Esophagus squamous epithelium (tissue), 5 donors: ENCODE measurements around the gene FOXP1. TPM values are rescaled to one million over a fixed set of nuclear protein-coding genes. Genes with fewer than 3 reads are reported as not detected.
A peak's percentile ranks its signal among the peaks of the same experiment; 100 is the strongest.

Source experiments
- DNase-seq: peaks from one replicate; lab custom pipeline; 2025; lab: John Stamatoyannopoulos, UW
- H3K27ac ChIP-seq, 4 donors: fragments of 200-600 bp; sonication (generic); one replicate each; pipeline ENCODE4 v1.5.1; 2016 to 2019; ENCODE audit warnings: mild to moderate bottlenecking in 1 of 4
- H3K27me3 ChIP-seq, 4 donors: fragments of 200-600 bp; sonication (generic); 1 replicate in 3 of 4; 2 replicates in 1 of 4; pipeline versions ENCODE4 v1.5.1 to v1.6.0; 2017 to 2021; ENCODE audit warnings: antibody characterized with exemption in 1 of 4
- H3K36me3 ChIP-seq, 3 donors: fragments of 200-600 bp; sonication (generic); one replicate each; pipeline ENCODE4 v1.5.1; 2016 to 2019
- H3K4me1 ChIP-seq, 3 donors: fragments of 200-600 bp; sonication (generic); one replicate each; pipeline ENCODE4 v1.5.1; 2017 to 2019
- H3K4me3 ChIP-seq, 4 donors: fragments of 200-600 bp; sonication (generic); 1 replicate in 3 of 4; 2 replicates in 1 of 4; pipeline ENCODE4 v1.5.1; 2016 to 2019; ENCODE audit warnings: mild to moderate bottlenecking in 2 of 4, moderate library complexity in 1 of 4
- H3K9me3 ChIP-seq, 3 donors: fragments of 200-600 bp; sonication (generic); one replicate each; pipeline ENCODE4 v1.5.1; 2016 to 2019
- CTCF ChIP-seq, 6 experiments: fragments of 450-650 bp in 4 of 6; fragments of 200-600 bp in 2 of 6; sonication (generic) in 2 of 6; IDR thresholded peaks; one replicate each; pipeline ENCODE4 v1.5.1; 2016 to 2019; ENCODE audit warnings: antibody characterized with exemption in 6 of 6, mild to moderate bottlenecking in 4 of 6, moderate library complexity in 4 of 6
- POLR2A ChIP-seq, 4 donors: fragments of 450-650 bp; IDR thresholded peaks; one replicate each; pipeline ENCODE4 v1.6.1; 2017; ENCODE audit warnings: antibody characterized with exemption in 4 of 4, mild to moderate bottlenecking in 4 of 4, moderate library complexity in 3 of 4
- WGBS, 2 donors: methylation state at CpG; one replicate each; pipeline ENCODE4 v1.1.5; 2018; 5-methylcytosine and 5-hydroxymethylcytosine counted together
- intact Hi-C: fragments of 100-400 bp; cut with DNase I; formaldehyde crosslinking; loops from one replicate; pipeline ENCODE4 v1.15.0; 2022
- total RNA-seq, 4 donors: library from RNA; depleted of rRNA; stranded (reverse); fragments of >200 nt; gene quantifications; one replicate each; pipeline ENCODE4 v1.1.0, GENCODE V29; 2016
- donor health status: DM: yes; HTN: yes; CAD: no.

Gene FOXP1
- total RNA-seq, 4 donors from 2014 or later, result 49.1 to 124 (median 61.1) TPM

GRCh38 chr3:71524672-71525071 lies 58.9 kb downstream of the FOXP1 start:
- intact Hi-C loops, result no loop called here
- H3K27ac ChIP-seq, result no peak overlapping the region
- H3K36me3 ChIP-seq, result no peaks in the 10 kb centered on the region
- WGBS, 2 donors, result 67 to 69% methylated on average over 7 of the region's 7 CpGs
- TF ChIP-seq CTCF (IDR thresholded peaks at IDR 0.05) (no peak), POLR2A (IDR thresholded peaks at IDR 0.05) (no peak)
- no peak for DNase-seq
- H3K4me1 ChIP-seq, result peaks cover 0 to 23% (median 11%) of the 10 kb centered on the region in 3 donors
- H3K4me3 ChIP-seq, result no peak overlapping the region
- H3K9me3 ChIP-seq, result no peaks in the 10 kb centered on the region
- H3K27me3 ChIP-seq, result no peaks in the 10 kb centered on the region

- 75 to 79% methylated on average over 4 of the region's 4 CpGs for WGBS, 2 donors
- TF ChIP-seq CTCF (IDR thresholded peaks at IDR 0.05) (no peak), POLR2A (IDR thresholded peaks at IDR 0.05) (no peak)
- Histone ChIP-seq H3K27ac (no peak overlapping the region), H3K4me3 (no peak overlapping the region), H3K9me3 (no peaks in the 10 kb centered on the region), H3K27me3 (no peaks in the 10 kb centered on the region), H3K36me3 (no peaks in the 10 kb centered on the region), H3K4me1 (peaks cover 0 to 25% (median 11%) of the 10 kb centered on the region in 3 donors)
- intact Hi-C loops, result no loop called here
- no peak for DNase-seq
Measured at GRCh38 chr3:71523628-71524027, 59.9 kb downstream of the FOXP1 start.

- Histone ChIP-seq H3K36me3 (no peaks in the 10 kb centered on the region), H3K27ac (no peak overlapping the region), H3K27me3 (no peaks in the 10 kb centered on the region), H3K4me1 (peaks cover 0 to 29% (median 11%) of the 10 kb centered on the region in 3 donors), H3K4me3 (no peak overlapping the region), H3K9me3 (no peaks in the 10 kb centered on the region)
- intact Hi-C loops, result no loop called here
- TF ChIP-seq CTCF (IDR thresholded peaks at IDR 0.05) (no peak), POLR2A (IDR thresholded peaks at IDR 0.05) (no peak)
- 75 to 82% methylated on average over 7 of the region's 7 CpGs for WGBS, 2 donors
- no peak for DNase-seq
Measured at GRCh38 chr3:71521940-71522876, 61.3 kb downstream of the FOXP1 start.

GRCh38 chr3:71521021-71521352 lies 62.5 kb downstream of the FOXP1 start:
- no peaks in the 10 kb centered on the region for H3K9me3 ChIP-seq
- peak overlapping the region in 3 of 4 donors; percentile 12 to 64 (median 38) for H3K27ac ChIP-seq
- intact Hi-C loops, result no loop called here
- WGBS, 2 donors, result 73 to 93% methylated on average over 4 of the region's 4 CpGs
- no peak for DNase-seq
- no peak overlapping the region for H3K4me3 ChIP-seq
- no peaks in the 10 kb centered on the region for H3K27me3 ChIP-seq
- TF ChIP-seq POLR2A (IDR thresholded peaks at IDR 0.05) (no peak), CTCF (IDR thresholded peaks at IDR 0.05) (no peak)
- H3K36me3 ChIP-seq, result no peaks in the 10 kb centered on the region
- peaks cover 0 to 40% (median 11%) of the 10 kb centered on the region in 3 donors for H3K4me1 ChIP-seq
